GM12891 (cell line): Measurements from ENCODE around the gene LGALS4.

ENCODE experiments used
- PAX5 ChIP-seq: IDR thresholded peaks from 2 replicates; pipeline ENCODE4 v1.6.1; 2011; ENCODE audit warnings: low read length, moderate library complexity, mild to moderate bottlenecking; ENCODE audit not compliant: insufficient read depth, severe bottlenecking
- POLR2A ChIP-seq: IDR thresholded peaks from 2 replicates; pipeline ENCODE4 v1.6.1; 2011; ENCODE audit warnings: low read depth, low read length, control low read depth
- POLR2AphosphoS5 ChIP-seq: IDR thresholded peaks from 2 replicates; pipeline ENCODE4 v1.6.1; 2011; ENCODE audit warnings: low read depth, low read length, control low read depth
- TAF1 ChIP-seq: IDR thresholded peaks from 2 replicates; pipeline ENCODE4 v1.6.1; 2011; ENCODE audit warnings: low read depth, low read length, control low read depth

DNA sequence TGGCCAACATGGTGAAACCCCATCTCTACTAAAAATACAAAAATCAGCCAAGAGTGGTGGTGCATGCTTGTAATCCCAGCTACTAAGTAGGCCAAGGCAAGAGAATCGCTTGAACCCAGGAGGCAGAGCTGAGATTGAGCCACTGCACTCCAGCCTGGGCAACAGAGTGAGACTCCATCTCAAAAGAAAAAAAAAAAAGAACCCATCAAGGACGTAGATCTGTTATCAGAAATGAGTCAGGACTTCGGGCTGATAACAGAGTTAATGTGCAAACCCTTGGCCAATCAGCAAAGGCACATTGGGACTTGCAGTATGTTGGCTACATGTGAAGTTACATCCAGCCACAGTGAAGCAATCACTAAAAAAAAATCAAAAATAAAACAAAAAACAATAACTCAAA lies 28.5 kb downstream of the LGALS4 start:
- TF ChIP-seq POLR2AphosphoS5 (no peak), POLR2A (no peak), PAX5 (no peak), TAF1 (no peak)
